LHCN-M2 (cell line): ENCODE results near the gene KCNH4. TPM values are rescaled to one million over a fixed set of nuclear protein-coding genes. Genes with fewer than 3 reads are reported as not detected.

ENCODE experiments used
- DNase-seq: peaks from one replicate; pipeline ENCODE4 v3.0.0-alpha.2; 2012; ENCODE audit warnings: low read depth
- total RNA-seq: library from RNA; depleted of rRNA; stranded (reverse); fragments of >200 nt; gene quantifications from 2 replicates; pipeline ENCODE4 v1.2.3, GENCODE V29; 2014; rRNA removed

KCNH4 gene
- total RNA-seq, 1 experiment from 2014 or later, result under 0.01 TPM

DNA sequence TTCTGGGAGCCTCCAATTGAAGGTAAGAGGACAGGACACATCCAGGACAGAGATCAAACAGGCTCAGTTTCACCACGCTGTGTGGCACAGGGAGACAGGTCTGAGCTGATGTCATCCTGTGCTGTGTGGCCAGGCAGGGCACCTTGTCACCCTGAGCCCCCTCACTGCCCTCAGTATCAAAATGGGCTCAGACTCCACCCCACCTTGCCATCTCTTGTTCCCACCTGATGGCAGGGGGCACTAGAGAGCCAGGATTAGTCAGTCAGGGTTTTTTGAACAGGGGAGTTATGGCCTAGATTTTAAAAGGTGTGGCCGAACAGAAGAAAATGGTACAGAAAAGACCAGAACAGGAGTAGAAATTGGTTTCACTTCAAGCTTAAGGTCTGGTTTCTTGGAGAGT lies 62.4 kb downstream of the KCNH4 start:
- no peak for DNase-seq

DNA sequence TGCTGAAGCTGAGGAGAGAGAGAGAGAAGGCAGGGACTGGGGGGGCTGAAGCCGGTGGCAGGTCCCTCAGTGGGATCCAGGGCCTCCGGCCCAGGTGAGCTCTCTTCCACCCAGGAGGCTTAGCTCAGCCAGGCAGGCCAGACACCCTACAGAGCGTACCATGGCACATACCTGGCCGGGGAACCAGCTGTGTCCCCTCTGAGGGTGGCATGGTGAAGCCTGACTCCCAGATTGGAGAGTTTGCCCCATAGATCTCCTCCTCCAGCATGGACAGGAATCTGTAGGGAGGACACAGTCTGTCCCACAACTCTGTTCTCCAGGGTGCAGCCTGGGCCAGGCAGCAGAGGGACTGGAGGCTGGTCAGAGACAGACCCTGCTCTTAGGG lies 62.8 kb downstream of the KCNH4 start:
- DNase-seq, result no peak

DNA sequence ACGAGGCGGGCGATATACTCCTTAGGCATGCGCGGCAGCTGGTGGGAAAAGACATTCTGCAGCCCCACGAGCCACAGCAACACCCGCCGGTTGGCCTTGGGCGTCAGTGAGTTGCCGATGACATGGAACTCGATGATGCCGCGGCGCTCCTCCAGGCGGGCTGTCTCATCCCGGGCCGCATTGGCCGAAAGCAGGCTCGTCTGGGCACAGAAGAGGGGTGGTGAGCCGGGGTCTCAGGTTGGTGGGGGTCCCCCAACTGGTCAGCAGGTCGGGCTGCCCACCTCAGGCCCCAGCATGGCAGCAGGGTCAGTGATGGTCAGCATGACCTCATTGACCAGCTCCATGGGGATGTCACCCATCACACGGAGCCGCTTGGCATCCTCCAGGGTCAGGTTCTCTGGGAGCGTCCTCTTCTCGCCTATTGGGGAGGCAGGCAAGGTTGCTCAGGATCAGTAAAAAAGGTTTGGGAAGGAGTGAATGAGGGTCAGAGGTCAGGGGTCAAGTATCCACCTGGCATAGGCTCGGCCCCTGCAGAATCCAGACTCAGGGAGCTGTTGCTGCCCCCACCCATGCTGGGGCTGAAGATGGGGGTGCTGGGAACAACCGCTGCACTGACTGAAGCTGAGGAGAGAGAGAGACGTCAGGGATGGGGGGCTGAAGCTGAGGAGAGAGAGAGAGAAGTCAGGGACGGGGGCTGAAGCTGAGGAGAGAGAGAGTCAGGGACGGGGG lies 63.4 kb downstream of the KCNH4 start:
- DNase-seq, result no peak

DNA sequence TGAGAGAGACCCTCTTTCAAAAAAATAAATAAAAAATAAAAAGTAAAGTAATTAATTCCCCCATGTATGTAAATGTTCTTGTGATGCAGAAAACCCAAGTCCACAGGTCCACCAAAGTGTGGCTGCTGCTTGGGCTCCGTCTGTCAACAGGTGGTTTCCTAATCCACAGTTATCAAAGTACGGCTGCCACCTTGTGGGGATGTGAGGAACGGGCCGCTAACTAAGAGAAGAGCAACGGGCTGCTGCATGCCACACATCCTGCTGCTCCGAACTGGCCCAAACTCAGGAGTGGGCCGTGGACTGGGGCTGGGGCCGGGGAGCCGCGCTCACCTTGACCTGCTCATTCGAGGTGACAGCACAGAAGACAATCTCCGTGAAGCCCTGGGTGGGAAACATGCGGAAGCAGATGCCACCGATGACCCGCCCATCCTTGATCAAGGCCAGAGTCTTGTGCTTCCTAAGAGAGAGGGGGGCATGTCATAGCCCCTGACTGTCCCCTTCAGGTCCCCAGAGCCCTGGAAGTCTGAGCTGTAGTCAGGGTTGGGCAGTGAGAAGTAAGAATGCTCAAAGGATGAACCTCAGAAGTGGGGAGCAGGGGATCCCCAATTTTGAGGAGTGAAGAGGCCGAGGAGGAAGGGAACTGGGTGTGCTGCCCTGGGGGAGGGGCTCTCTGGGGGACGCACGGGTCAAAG lies 64.1 kb downstream of the KCNH4 start:
- DNase-seq, result peak; percentile 76

DNA sequence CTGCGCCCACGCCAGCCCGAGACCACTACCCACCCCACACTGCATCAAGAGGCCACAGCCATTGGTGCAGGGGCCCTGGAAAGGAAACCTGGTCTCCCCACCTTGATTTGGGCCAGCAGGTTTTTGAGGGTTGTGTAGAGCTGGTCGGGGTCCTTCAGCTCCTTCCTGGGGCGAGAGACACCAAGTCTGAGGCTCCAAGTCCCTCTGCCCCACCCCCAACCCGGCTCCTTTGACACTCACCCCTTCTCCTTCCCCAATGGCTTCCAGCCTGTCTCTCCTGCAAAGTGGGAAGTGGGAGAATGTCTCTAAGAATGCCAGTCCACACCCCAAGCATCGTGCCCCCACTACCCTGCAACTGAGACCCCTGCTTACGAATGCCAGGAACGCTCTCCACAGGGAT lies 66.8 kb downstream of the KCNH4 start:
- DNase-seq, result no peak

DNA sequence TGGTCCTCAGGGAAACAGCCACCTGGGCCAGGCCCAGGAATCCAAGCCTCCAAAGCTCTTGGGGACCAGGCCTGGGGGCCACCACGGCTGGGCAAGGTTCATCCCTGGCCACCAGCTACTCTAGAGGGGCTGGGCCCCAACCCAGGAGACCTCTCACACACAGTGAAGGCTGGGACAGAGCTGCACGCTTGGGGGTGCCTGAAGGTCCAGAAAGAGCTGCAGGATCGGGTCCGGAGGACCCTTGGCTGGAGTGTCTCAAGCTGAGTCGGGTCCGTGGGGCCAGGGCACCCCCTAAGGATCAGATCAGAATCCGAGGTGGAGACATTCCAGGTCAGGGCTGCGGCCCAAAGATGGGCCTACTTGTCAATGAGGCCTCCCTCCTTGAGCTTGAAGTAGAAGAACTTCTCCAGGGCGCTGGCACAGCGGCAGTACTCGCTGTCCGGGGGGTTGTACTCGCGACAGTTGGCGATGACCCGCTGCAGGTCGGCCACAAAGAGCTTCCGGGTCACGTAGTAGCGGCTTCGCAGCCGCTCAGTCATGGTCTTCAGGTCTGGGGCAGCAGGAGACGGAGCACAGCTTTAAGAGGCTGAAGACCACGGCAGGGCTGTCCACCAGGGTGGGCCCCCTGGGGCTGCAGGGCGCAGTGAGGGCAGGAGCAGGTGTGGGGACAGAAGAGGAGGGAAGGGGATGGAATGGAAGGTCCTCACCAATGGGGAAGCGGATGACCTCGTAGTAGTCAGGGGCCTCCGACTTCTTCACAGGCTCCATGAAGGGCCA lies 67.5 kb downstream of the KCNH4 start:
- DNase-seq, result no peak

DNA sequence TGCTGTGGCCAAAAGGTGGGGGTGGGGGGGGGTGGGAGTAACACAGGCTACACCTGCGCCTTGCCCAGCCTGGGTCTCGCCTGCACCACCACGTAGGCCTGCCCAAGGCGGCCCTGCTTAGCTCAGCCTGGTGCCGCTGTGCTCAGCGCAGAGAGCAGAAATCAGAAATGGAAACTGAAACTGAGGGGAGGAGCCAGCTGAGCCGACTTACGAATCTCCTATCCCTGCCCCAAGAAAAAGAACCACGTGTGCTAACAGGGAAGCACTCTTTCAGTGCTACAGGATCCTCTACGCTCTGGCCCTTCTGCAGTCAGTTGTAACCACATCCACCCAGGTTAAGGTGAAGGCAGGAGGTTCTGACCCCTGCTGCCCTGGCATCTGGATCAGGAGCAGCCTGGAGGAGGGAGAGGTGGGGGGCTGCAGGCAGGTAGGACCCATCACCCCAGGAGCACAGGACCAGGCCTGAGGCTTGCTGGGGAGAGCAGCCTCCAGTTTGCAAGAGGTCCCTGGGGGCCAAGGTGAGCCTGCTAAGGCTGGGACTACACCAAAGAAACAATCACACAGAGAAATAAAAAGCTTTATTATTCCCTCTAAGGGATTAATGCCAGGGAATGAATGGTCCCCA lies 68.3 kb downstream of the KCNH4 start, which contains the start of gene DHX58:
DHX58 (minus strand) TSS at position 163 of the 625 bp plus-strand sequence. CDS start 822 bp downstream, outside the sequence.
- peak; percentile 84 for DNase-seq

DNA sequence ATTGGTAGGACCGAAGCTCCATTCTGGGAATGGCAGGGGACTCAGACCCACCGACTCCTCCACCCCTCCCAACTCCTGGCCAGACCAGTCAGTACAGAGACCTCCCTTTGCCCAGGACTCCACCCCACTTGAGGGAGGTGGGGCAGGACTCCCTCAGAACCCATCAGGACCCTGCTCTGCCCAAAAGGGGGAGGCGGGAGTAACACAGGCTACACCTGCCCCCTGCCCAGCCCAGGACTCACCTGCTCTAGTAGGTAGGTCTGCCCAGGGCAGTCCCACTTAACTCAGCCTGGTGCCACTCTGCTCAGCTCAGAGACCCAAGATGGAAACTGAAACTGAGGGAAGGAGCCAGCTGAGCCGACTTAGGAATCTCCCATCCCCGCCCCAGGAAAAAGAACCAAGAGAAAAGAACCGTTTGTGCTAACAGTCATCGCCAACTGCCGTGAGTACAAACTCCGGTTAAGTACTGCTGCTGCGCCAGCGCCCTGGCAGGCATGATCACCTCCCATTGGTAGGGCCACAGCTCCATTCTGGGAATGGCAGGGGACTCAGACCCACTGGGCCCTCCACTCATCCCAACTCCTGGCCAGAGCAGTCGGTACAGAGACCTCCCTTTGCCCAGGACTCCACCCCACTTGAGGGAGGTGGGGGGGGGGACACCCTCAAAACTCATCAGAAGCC lies 68.9 kb downstream of the KCNH4 start:
- peak; percentile 64 for DNase-seq

DNA sequence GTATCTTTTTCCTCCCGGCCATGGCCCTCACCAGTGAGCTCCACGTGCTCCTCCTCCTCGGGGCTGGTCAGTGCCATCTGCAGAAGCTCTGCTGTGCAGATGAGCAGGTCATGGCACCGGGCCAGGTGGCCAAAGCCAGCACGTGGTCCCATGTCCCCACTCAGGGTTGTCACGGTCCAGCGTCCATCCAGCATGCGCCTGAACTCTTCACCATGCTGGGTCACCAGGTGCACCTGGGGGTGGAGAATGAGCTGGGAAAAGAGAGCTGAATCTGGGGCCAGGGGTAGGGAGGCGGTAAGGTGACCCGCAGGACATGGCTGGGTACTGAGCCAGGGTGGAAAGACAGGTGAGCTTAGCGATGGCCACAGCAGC lies 69.7 kb downstream of the KCNH4 start:
- no peak for DNase-seq

DNA sequence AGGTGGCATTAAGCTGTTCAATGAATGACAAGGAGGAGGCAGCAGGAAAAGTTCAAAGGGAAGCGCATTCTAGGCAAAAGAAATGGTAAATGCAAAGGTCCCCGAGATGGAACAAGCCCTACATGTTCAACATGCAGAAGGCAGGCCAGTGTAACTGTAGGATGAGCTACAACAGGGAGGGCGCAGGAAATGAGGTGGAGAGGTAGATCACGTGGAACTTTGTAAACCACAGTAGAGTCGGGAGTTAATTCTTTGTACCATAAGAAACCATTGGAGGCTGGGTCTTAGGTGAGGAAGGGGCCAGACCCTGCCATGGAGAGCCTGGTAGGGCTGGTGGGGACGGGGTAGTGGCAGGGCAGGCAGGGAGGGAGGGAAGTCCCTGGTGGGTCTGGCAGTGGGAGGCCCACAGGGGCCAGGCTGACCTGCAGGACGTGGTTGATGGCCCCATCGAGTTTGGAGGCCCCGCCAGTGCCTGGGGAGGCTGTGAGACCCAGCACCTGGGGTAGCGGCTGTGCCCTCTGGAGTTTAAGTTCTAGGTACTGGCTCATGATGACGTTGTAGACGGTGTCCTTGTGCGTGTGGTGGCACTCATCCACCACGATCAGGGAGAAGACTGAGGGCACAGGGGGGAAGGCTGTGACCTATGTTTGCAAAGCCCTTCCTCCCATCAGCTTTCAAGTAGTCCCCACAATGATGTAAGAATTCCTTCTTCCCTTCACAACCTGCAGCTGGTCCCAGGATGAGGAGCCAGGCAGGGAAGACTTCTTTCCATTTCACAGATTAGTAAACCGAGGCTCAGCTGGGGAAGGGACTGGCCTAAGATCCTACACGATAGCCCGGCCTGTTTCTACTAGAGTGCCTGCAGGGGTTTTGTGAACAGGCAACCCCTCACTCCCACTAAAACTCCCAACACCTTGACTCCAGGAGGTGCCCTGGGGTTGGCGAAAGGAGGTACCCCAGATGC lies 70.4 kb downstream of the KCNH4 start:
- no peak for DNase-seq

DNA sequence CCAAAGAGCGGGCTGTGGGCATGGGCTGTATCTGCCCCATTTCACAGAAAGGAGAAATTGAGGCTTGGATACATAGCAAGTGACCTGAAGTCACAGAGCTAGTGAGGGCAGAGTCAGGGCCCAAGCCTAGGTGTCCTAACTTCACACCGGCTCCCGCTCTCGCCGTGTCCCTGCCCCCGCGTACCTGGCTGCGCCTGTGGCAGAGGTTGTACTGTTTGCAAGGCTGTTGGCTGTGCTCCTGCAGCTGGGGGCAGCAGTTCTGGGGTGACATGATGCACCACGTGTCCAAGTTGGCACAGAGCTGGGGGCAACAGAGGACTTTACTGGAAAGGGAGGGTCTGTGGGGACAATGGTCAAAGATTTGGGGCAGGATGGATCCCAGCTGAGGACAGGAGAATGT lies 71.9 kb downstream of the KCNH4 start:
- no peak for DNase-seq

DNA sequence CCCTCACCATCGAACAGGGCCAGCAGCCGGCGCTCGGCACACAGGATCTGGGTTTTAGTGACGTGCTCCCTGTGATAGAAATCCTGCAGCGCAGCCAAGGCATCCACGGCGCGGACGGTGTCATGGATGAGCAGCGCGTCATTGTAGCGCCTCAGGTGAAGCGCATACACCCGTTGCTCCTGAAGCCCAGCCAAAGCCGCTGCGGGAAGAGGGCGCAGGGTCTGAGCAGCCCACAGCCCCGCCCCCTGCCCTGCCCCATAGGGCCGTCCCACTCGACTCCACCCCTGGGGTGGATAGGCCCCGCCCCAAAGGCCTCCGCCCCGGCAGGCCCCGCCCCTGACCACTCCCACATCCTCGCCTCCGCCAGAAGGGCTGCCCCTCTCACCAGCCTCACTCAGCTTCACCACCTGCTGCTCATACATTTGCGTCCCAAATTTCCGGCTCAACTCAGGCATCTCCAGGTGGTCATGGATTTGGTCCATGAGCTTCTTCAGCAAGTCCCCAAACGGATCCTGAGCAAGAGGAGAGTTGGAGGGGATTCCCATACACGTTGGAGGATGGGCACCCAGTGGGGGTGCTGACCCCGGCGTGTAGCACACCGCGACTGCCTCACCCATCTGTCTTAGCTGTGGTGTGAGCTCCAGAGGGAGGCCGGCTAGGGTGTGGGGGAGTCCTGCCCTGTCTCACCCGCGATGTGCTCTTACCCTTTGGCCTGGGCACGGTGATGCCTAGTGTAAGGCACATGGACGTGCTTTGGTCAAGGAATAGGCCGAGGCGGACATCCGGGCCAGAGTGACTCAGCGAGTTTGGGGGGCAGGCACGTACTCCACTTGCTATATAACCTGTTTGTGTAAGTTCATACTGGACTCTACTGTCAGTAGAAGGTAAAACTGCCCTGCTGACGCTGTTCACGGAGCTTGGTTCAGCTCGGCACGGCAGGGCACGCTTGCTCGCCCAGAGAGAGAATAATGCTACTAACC lies 73.1 kb downstream of the KCNH4 start:
- DNase-seq, result no peak

DNA sequence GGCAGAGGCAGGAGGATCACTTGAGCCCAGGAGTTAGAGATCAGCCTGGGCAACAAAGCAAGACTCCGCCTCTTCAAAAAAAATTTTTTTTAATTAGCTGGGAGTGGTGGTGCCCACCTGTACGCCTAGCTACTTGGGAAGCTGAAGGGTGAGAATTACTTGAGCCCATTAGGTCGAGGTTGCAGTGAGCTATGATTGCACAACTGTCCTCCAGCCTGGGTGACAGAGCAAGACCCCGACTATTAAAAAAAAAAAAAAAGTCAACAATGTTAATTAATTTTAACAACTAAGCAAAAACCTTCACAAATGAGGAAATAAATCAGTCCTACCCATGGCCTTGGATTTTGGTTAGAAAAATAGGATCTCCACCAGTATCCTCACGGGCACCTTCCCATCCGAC lies 73.8 kb downstream of the KCNH4 start:
- DNase-seq, result no peak

Other genes with a start within 250 kb of the KCNH4 start
- 61.6 and 75.1 TPM in 2 replicates for gene CNP, start 214.3 kb downstream of the KCNH4 start, total RNA-seq
- 67.5 and 83.1 TPM in 2 replicates for gene DNAJC7, start 163.7 kb downstream of the KCNH4 start, total RNA-seq
- gene NKIRAS2, start 161.1 kb downstream of the KCNH4 start, total RNA-seq, result 41.2 and 48.5 TPM in 2 replicates
- 0.29 TPM in 1 of 2 replicates, not detected in the other for gene C17orf113, start 130.5 kb downstream of the KCNH4 start, total RNA-seq
- gene ZNF385C, start 82.7 kb downstream of the KCNH4 start, total RNA-seq, result not detected in 2 replicates
- 5.3 and 8.0 TPM in 2 replicates for gene DHX58, start 68.4 kb downstream of the KCNH4 start, total RNA-seq
- 14.5 and 22.2 TPM in 2 replicates for gene KAT2A, start 59.8 kb downstream of the KCNH4 start, total RNA-seq
- gene HSPB9, start 58.3 kb downstream of the KCNH4 start, total RNA-seq, result not detected in 2 replicates
- 111 and 139 TPM in 2 replicates for gene RAB5C, start 26.2 kb downstream of the KCNH4 start, total RNA-seq
- not detected in 2 replicates for gene HCRT, start 4.3 kb upstream of the KCNH4 start, total RNA-seq
- gene GHDC, start 13.4 kb upstream of the KCNH4 start, total RNA-seq, result 14.6 and 16.8 TPM in 2 replicates
- gene STAT5B, start 95.2 kb upstream of the KCNH4 start, total RNA-seq, result 12.6 and 14.2 TPM in 2 replicates
- gene STAT5A, start 107.4 kb upstream of the KCNH4 start, total RNA-seq, result 4.5 and 5.2 TPM in 2 replicates
- 52.9 and 60.3 TPM in 2 replicates for gene STAT3, start 207.3 kb upstream of the KCNH4 start, total RNA-seq
- gene CAVIN1, start 242.1 kb upstream of the KCNH4 start, total RNA-seq, result 308 and 325 TPM in 2 replicates